Fibroblast of mammary gland (primary cell): ENCODE data around the gene NTPCR.

Experiments used
- DNase-seq: peaks from one replicate; pipeline ENCODE4 v3.0.0-alpha.2; 2010; ENCODE audit warnings: low read depth
- H3K4me3 ChIP-seq: 2 replicates; pipeline ENCODE4 v1.5.1; 2011; ENCODE audit warnings: low read depth, mild to moderate bottlenecking, low read length, moderate library complexity; ENCODE audit not compliant: control insufficient read depth
- CTCF ChIP-seq: conservative IDR thresholded peaks from 2 replicates; pipeline ENCODE4 v1.5.1; 2011; ENCODE audit warnings: low read depth, low read length, inconsistent platforms; ENCODE audit not compliant: control insufficient read depth, insufficient read depth

Gene NTPCR

GRCh38 chr1:232915212-232915611 is 35.2 kb upstream of the NTPCR start:
- TF ChIP-seq CTCF = no peak
- no peak for DNase-seq

GRCh38 chr1:232917053-232917452 is 33.4 kb upstream of the NTPCR start:
- no peak overlapping the region for H3K4me3 ChIP-seq
- no peak for TF ChIP-seq CTCF
- DNase-seq = no peak

More at GRCh38 chr1:232915212-232915611, 35.2 kb upstream of the NTPCR start:
- H3K4me3 ChIP-seq = no peak overlapping the region

- DNase-seq = peak; percentile 50
- no peak for TF ChIP-seq CTCF
- H3K4me3 ChIP-seq = no peak overlapping the region
These were observed 29.0 kb upstream of the NTPCR start for GRCh38 chr1:232921381-232921780.

GRCh38 chr1:232922485-232922884 is 27.9 kb upstream of the NTPCR start:
- H3K4me3 ChIP-seq = no peak overlapping the region
- no peak for TF ChIP-seq CTCF
- peak; percentile 57 for DNase-seq

GRCh38 chr1:232923739-232924386 is 26.5 kb upstream of the NTPCR start:
- H3K4me3 ChIP-seq = no peak overlapping the region
- DNase-seq = peak; percentile 60
- TF ChIP-seq CTCF = no peak

- H3K4me3 ChIP-seq = no peak overlapping the region
- no peak for DNase-seq
- TF ChIP-seq CTCF = no peak
These were observed 25.5 kb upstream of the NTPCR start for GRCh38 chr1:232924874-232925273.
